ENCODE data around the gene PBX2.

The PBX2 gene

GRCh38 chr6:32175322-32175710 lies 14.7 kb downstream of the PBX2 start:
- no peak for DNase-seq (ENCODE audit: low read depth in 1 of 2, low spot score in 1 of 2)

DNA sequence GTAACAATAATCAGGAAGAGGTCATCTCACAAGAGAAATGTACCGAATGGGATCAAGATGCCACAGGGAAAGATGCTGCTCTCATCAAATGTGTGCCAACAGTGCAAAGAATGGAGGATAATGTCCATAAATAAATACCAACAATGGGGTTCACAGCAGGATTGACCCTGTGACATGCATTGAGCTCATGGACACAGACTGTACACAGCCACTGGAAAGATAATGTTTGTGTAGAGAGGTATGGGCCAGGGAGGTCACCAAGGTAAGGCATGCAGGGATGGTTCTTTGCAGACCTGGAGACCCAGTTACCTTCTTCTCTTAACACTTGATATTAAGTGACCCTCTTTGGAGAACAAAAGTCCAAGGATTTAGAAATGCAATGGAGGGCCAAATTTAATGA lies 15.6 kb downstream of the PBX2 start:
- DNase-seq (ENCODE audit: low read depth in 1 of 2, low spot score in 1 of 2), result no peak

- no peak for DNase-seq (ENCODE audit: low read depth in 1 of 2, low spot score in 1 of 2)
Measured at GRCh38 chr6:32173051-32173727, 16.8 kb downstream of the PBX2 start.

- no peak for DNase-seq (ENCODE audit: low read depth in 1 of 2, low spot score in 1 of 2)
Measured at GRCh38 chr6:32171234-32171633, 18.8 kb downstream of the PBX2 start.

DNA sequence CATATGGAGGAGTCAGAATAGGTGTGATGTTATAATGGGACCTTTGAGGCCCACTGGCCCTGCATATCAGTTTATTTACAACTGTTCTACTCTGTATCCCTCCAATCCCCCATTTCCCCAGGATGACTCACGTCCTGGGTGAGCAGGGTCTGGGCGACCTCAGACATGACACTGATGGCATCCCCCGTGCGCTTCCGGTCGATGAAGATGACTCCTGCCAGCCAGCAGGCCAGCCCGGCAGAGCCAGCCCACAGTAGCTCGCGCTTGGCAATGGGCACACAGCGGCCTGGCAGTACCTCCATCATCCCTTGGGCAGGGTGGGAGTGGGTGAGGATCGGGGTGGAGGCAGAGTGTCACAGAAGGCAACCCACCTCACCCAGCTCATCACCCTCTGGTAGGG lies 19.7 kb downstream of the PBX2 start:
- DNase-seq (ENCODE audit: low read depth in 1 of 2, low spot score in 1 of 2), result no peak

GRCh38 chr6:32168807-32169591 lies 21.0 kb downstream of the PBX2 start:
- no peak for DNase-seq (ENCODE audit: low read depth in 1 of 2, low spot score in 1 of 2)

GRCh38 chr6:32168350-32168749 lies 21.7 kb downstream of the PBX2 start:
- no peak for DNase-seq (ENCODE audit: low read depth in 1 of 2, low spot score in 1 of 2)

GRCh38 chr6:32167761-32168262 lies 22.2 kb downstream of the PBX2 start:
- DNase-seq (ENCODE audit: low read depth in 1 of 2, low spot score in 1 of 2), result no peak

DNA sequence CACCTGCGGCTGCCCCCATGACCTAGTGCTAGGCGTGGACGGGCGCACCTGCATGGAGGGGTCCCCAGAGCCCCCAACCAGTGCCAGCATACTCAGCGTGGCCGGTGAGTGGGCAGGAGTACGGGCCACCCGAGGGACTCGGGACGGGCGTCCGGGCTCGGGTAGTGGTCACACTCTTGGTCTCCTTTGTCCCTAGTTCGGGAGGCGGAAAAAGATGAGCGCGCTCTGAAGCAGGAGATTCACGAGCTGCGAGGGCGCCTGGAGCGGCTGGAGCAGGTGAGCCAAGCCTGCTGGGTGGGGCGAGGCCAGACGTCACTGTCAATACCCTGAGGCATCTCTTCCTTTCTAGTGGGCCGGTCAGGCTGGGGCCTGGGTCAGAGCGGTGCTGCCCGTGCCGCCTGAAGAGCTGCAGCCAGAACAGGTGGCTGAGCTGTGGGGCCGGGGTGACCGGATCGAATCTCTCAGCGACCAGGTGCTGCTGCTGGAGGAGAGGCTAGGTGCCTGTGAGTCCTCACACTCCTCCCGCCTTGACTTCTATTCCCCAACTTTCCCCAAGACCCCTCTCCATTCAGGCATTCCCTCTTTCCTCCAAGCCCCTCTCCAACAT lies 22.7 kb downstream of the PBX2 start:
- no peak for DNase-seq (ENCODE audit: low read depth in 1 of 2, low spot score in 1 of 2)

DNA sequence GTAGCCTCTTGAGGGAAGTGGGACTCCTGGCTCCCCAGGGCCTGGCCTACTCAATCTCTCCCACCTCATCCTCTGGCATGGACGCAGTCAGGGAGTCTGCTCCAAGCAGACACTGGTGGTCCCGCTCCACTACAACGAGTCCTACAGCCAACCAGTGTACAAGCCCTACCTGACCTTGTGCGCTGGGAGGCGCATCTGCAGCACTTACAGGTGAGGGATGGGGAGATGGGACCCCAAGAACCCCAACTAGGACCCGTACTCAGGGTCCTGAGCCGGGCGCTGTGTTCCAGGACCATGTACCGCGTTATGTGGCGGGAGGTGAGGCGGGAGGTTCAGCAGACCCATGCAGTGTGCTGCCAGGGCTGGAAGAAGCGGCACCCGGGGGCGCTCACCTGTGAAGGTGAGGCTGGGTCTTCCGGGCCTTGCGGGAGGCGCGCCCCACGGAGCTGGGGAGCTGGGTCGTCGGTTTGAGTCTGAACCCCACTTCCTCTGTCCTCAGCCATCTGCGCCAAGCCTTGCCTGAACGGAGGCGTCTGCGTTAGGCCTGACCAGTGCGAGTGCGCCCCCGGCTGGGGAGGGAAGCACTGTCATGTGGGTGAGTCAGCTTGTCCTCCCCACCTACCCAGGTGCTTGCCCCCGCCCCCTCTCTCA lies 23.5 kb downstream of the PBX2 start:
- no peak for DNase-seq (ENCODE audit: low read depth in 1 of 2, low spot score in 1 of 2)

- no peak for DNase-seq (ENCODE audit: low read depth in 1 of 2, low spot score in 1 of 2)
Measured at GRCh38 chr6:32164295-32164694, 25.7 kb downstream of the PBX2 start, which contains the start of gene EGFL8. EGFL8 (plus strand) TSS chr6:32164595; CDS start chr6:32166166, 1,571 bp downstream.

- DNase-seq (ENCODE audit: low read depth in 1 of 2, low spot score in 1 of 2), result no peak
Measured at GRCh38 chr6:32163559-32164258, 26.3 kb downstream of the PBX2 start.

- DNase-seq (ENCODE audit: low read depth in 1 of 2, low spot score in 1 of 2), result no peak
Measured at GRCh38 chr6:32158052-32158451, 31.9 kb downstream of the PBX2 start.

- DNase-seq (ENCODE audit: low read depth in 1 of 2, low spot score in 1 of 2), result no peak
Measured at GRCh38 chr6:32156891-32157290, 33.1 kb downstream of the PBX2 start.

- peak; percentile 16 to 28 for DNase-seq (ENCODE audit: low read depth in 1 of 2, low spot score in 1 of 2)
Measured at GRCh38 chr6:32154514-32155161, 35.4 kb downstream of the PBX2 start.

DNA sequence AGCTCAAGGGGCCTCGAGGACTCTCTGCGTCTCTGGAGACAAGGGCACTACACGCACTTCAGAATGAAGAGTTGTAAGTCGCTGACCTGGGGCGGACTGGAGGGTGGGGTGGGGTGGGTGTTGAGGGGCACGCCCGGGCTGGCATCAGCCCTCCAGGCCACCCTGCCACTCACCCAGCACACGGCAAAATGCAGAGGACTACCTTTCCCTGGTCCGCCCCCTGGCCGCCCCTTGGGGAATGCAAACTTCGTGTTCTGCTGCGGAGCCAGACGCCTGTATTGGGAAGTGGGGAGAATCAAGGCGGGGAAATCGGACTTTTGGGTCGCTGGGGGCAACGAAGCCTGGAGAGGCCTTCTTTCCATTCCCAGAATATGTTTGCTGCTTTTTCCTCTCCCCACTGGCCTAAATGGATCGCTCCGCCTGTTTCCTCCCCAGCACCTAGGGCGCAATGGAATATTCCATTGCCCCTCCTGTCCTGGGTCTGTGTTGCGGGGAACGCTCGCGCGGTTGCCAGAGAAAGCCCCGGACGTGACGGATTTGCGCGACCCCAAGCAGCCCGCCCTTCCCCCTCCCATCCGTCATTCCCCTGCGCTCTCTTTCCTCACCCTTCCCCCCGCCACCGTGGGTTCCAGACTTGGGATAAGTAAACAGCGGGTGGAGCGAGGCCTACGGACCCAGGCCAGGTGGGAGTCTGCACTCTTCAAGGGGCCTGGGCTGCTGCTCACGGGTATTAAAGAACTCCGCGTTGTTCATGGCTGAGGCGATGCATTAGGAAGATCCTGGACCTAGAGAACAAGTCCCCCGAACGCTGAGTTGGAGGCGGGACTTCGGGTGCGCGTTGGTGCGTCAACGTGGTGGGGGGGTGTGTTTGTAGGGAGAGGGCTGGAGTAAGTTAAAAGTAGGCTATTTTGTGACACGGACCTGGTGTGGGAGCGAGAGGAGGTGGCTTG lies 36.2 kb downstream of the PBX2 start, which contains the start of gene PPT2:
Gene PPT2 (plus strand): TSS at position 578 of the 950 bp plus-strand sequence. CDS start 454 bp downstream, outside the sequence.
- peak; percentile 28 to 36 for DNase-seq (ENCODE audit: low read depth in 1 of 2, low spot score in 1 of 2)

- DNase-seq (ENCODE audit: low read depth in 1 of 2, low spot score in 1 of 2), result no peak
Measured at GRCh38 chr6:32152769-32153563, 37.0 kb downstream of the PBX2 start.
